A673 (cell line): ENCODE results near the gene HOXC10. TPM values are rescaled to one million over a fixed set of nuclear protein-coding genes. Genes with fewer than 3 reads are reported as not detected.

Experiments
- BruUV-seq: library from RNA; stranded (reverse); fragments of 400-500 nt; replicated peaks from 2 replicates; lab custom pipeline; 2021; lab: Mats Ljungman, UMichigan
- CTCF ChIA-PET: fragments of 300-600 bp; sonication (Branson Sonifier 250); formaldehyde crosslinking; loops from one replicate; lab custom pipeline; 2022; ENCODE audit warnings: antibody characterized with exemption; lab: Charles Lee
- POLR2A ChIA-PET: fragments of 300-600 bp; sonication (Branson Sonifier 250); formaldehyde crosslinking; loops from one replicate; lab custom pipeline; 2022; ENCODE audit warnings: antibody characterized with exemption; ENCODE audit not compliant: low non-redundant PET; lab: Charles Lee
- DNase-seq: peaks from one replicate; pipeline ENCODE4 v3.0.0-alpha.2; 2015; ENCODE audit warnings: low spot score
- H3K27ac ChIP-seq: fragments of 200-600 bp; sonication (generic); 2 replicates; pipeline ENCODE4 v1.5.1; 2016; ENCODE audit warnings: mixed run types, low read depth, mild to moderate bottlenecking, mixed read lengths, antibody characterized with exemption, low read length; ENCODE audit not compliant: poor library complexity, severe bottlenecking
- H3K27me3 ChIP-seq: fragments of 200-600 bp; sonication (generic); replicated peaks from 2 replicates; pipeline ENCODE4 v1.6.1; 2017; ENCODE audit warnings: mixed run types, low read depth, mild to moderate bottlenecking, mixed read lengths, antibody characterized with exemption, low read length; ENCODE audit not compliant: insufficient read depth, poor library complexity
- H3K36me3 ChIP-seq: fragments of 200-600 bp; sonication (generic); 2 replicates; pipeline ENCODE4 v1.6.1; 2016; ENCODE audit warnings: mixed run types, mild to moderate bottlenecking, mixed read lengths, antibody characterized with exemption, low read length; ENCODE audit not compliant: insufficient read depth, poor library complexity, severe bottlenecking
- H3K4me1 ChIP-seq: fragments of 200-600 bp; sonication (generic); 2 replicates; pipeline ENCODE4 v1.6.1; 2017; ENCODE audit warnings: mixed run types, mild to moderate bottlenecking, mixed read lengths, antibody characterized with exemption, low read length; ENCODE audit not compliant: insufficient read depth, poor library complexity, severe bottlenecking
- H3K4me3 ChIP-seq: fragments of 200-600 bp; sonication (generic); 2 replicates; pipeline ENCODE4 v1.5.1; 2016; ENCODE audit warnings: low read depth, mixed run types, mild to moderate bottlenecking, mixed read lengths, low read length; ENCODE audit not compliant: poor library complexity, severe bottlenecking
- H3K9me3 ChIP-seq: fragments of 200-600 bp; sonication (generic); 2 replicates; pipeline ENCODE4 v1.6.1; 2016; ENCODE audit warnings: mixed run types, low read depth, mild to moderate bottlenecking, mixed read lengths, antibody characterized with exemption, low read length; ENCODE audit not compliant: poor library complexity, severe bottlenecking
- EZH2 ChIP-seq: fragments of 200-600 bp; sonication (generic); IDR thresholded peaks from 2 replicates; pipeline ENCODE4 v1.6.1; 2017; ENCODE audit warnings: borderline replicate concordance, low read depth, mild to moderate bottlenecking, mixed read lengths, antibody characterized with exemption, low read length; ENCODE audit not compliant: poor library complexity, severe bottlenecking
- intact Hi-C: fragments of 100-400 bp; cut with micrococcal nuclease; formaldehyde crosslinking; loops from one replicate; pipeline ENCODE4 v1.10.0; 2022; ENCODE audit not compliant: unreplicated experiment
- total RNA-seq: library from RNA; stranded (reverse); gene quantifications from 2 replicates; pipeline ENCODE4 v1.2.3, GENCODE V29; 2021
- TF ChIP-seq, protein P1 (sequence below): fragments of 300-800, 200-600 bp; sonication (generic); conservative IDR thresholded peaks from 2 replicates; pipeline ENCODE4 v1.5.1; 2017; ENCODE audit warnings: low read depth, mild to moderate bottlenecking, antibody characterized with exemption, low read length, moderate library complexity, mixed read lengths

The HOXC10 gene
- total RNA-seq, 1 experiment from 2014 or later = 27.8 TPM

- Histone ChIP-seq H3K36me3 (no peaks in the 10 kb centered on the region), H3K4me1 (peaks cover 35% of the 10 kb centered on the region), H3K4me3 (peak overlapping the region; percentile 88), H3K27me3 (no peaks in the 10 kb centered on the region), H3K9me3 (peaks cover 6% of the 10 kb centered on the region), H3K27ac (peak overlapping the region; percentile 91)
- CTCF ChIA-PET = no interaction called here
- intact Hi-C loops = no loop called here
- POLR2A ChIA-PET = interaction anchor here (0.6 kb wide), 1 partner anchor 240 kb away, joined by 3 read pairs; no protein-coding TSS in a partner anchor
- TF ChIP-seq EZH2 = no peak
- TF ChIP-seq, protein P1, sequence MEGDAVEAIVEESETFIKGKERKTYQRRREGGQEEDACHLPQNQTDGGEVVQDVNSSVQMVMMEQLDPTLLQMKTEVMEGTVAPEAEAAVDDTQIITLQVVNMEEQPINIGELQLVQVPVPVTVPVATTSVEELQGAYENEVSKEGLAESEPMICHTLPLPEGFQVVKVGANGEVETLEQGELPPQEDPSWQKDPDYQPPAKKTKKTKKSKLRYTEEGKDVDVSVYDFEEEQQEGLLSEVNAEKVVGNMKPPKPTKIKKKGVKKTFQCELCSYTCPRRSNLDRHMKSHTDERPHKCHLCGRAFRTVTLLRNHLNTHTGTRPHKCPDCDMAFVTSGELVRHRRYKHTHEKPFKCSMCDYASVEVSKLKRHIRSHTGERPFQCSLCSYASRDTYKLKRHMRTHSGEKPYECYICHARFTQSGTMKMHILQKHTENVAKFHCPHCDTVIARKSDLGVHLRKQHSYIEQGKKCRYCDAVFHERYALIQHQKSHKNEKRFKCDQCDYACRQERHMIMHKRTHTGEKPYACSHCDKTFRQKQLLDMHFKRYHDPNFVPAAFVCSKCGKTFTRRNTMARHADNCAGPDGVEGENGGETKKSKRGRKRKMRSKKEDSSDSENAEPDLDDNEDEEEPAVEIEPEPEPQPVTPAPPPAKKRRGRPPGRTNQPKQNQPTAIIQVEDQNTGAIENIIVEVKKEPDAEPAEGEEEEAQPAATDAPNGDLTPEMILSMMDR = no peak
- BruUV-seq = no TSS peak
- peak; percentile 52 for DNase-seq
Observed at GRCh38 chr12:53973236-53974042, 11.5 kb upstream of the HOXC10 start.

DNA sequence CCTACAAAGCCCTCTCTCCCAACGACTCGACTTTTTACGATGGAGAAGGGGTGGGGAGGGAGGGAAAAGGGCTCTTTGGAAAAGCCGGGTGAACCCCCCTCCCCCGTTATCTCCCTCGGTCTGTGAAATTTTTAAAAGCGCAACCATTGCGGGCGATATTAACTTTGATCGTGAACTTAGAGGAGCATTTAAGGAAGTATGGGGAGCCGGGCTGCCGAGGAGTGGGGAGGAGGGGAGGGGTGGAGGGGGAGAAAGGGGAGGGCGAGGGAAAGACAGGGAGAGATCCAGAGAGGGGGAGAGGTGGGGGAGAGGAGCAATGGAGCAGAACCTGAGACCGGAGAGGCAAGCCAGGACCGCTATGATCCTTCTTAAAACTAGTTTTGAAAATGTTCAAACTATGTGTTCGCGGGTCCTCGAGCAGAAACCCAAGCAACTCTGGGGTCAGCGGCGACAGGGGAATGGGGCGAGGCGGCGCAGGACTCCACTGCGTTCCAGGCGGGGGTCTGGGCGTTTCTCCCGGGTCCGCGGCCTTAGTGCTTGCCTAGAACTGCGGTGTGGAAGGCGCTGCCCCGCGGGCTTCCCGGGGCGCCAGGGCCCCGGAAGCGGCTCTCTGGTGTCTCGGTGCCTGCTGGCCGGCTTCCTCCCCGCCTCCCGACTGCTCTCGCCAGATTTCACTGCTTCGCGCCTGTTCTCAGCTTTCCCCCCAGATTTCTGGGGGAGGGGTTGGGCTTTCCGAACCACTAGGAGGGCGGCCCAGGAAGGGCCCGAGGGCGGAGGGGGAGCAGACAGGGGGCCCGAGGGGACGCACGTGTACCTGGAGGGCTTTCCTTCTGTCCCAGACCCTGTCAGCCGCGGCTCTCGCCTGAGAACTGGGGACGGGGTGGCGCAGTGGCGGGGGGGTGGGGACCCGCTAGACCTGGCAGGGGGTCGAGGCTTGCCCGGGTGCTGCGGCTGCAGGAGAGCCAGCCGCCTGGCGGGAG is 10.6 kb upstream of the HOXC10 start, which contains the start of gene HOTAIR:
Gene HOTAIR, minus strand, starts transcription at position 871 of the 980 bp plus-strand sequence.
- Histone ChIP-seq H3K9me3 (peaks cover 6% of the 10 kb centered on the region), H3K36me3 (no peaks in the 10 kb centered on the region), H3K27me3 (no peaks in the 10 kb centered on the region), H3K4me3 (peak within 1 kb of the TSS; percentile 88), H3K27ac (peak within 1 kb of the TSS; percentile 91), H3K4me1 (peaks cover 41% of the 10 kb centered on the region)
- ChIA-PET POLR2A (interaction anchor here (0.5 kb wide), 1 partner anchor 20 kb away, joined by 3 read pairs; no protein-coding TSS in a partner anchor), CTCF (no interaction called here)
- peak; percentile 83 for DNase-seq
- TF ChIP-seq, protein P1 = no peak
- TF ChIP-seq EZH2 = no peak
- intact Hi-C loops = no loop called here
- no TSS peak for BruUV-seq

DNA sequence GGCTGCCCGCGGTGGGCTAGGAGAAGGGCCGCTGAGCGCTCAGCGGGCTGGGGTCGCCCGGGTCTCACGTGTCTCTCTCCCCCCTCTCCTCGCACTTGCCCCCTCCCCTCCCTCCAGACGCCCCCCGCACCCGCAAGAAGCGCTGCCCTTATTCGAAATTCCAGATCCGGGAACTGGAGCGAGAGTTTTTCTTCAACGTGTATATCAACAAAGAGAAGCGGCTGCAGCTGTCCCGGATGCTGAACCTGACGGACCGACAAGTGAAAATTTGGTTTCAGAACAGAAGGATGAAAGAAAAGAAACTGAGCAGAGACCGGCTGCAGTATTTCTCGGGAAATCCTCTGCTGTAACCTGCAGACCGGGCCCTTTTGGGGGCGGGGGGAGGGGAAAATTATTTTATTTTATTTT is 9.9 kb upstream of the HOXC10 start:
- CTCF ChIA-PET = no interaction called here
- peak; percentile 40 for DNase-seq
- Histone ChIP-seq H3K27me3 (no peaks in the 10 kb centered on the region), H3K9me3 (peaks cover 6% of the 10 kb centered on the region), H3K4me1 (peaks cover 46% of the 10 kb centered on the region), H3K27ac (peak overlapping the region; percentile 91), H3K4me3 (peak overlapping the region; percentile 88), H3K36me3 (no peaks in the 10 kb centered on the region)
- intact Hi-C loops = no loop called here
- TF ChIP-seq EZH2 = no peak
- TF ChIP-seq, protein P1 = no peak
- POLR2A ChIA-PET = no interaction called here
- no TSS peak for BruUV-seq
